Liver (tissue), 3 donors: ENCODE measurements around the gene ATOX1.

Experiments
- EGR1 ChIP-seq, 2 donors: IDR thresholded peaks; 2 replicates each; pipeline ENCODE4 v1.6.1; 2016 to 2018; ENCODE audit warnings: antibody characterized with exemption in 2 of 2, low read depth in 2 of 2
- FOXA1 ChIP-seq: IDR thresholded peaks from 2 replicates; pipeline ENCODE4 v1.6.1; 2016; ENCODE audit warnings: antibody characterized with exemption
- GABPA ChIP-seq, 2 donors: IDR thresholded peaks in 1 of 2; conservative IDR thresholded peaks in 1 of 2; 2 replicates each; pipeline ENCODE4 v1.6.1; 2016; ENCODE audit warnings: antibody characterized with exemption in 2 of 2, mild to moderate bottlenecking in 1 of 2, moderate library complexity in 1 of 2
- RAD21 ChIP-seq, 2 donors: IDR thresholded peaks; 2 replicates each; pipeline ENCODE4 v1.6.1; 2016; ENCODE audit warnings: antibody characterized with exemption in 2 of 2, mild to moderate bottlenecking in 2 of 2
- SP1 ChIP-seq: IDR thresholded peaks from 2 replicates; pipeline ENCODE4 v1.6.1; 2018; ENCODE audit warnings: antibody characterized with exemption, mild to moderate bottlenecking
- YY1 ChIP-seq: IDR thresholded peaks from 2 replicates; pipeline ENCODE4 v1.6.1; 2016; ENCODE audit warnings: antibody characterized with exemption, mild to moderate bottlenecking
- TF ChIP-seq, protein P1 (sequence below): IDR thresholded peaks from 2 replicates; pipeline ENCODE4 v1.6.1; 2016; ENCODE audit warnings: antibody characterized with exemption, mild to moderate bottlenecking
- TF ChIP-seq, protein P2 (sequence below): fragments of 150-350 bp; IDR thresholded peaks from 2 replicates; pipeline ENCODE4 v1.5.1; 2017; ENCODE audit warnings: improper control_type of control experiment, low read depth, low read length; ENCODE audit not compliant: missing input control
- TF ChIP-seq, protein P3 (sequence below): IDR thresholded peaks from 2 replicates; pipeline ENCODE4 v1.6.1; 2016; ENCODE audit warnings: antibody characterized with exemption
- TF ChIP-seq, protein P4 (sequence below): IDR thresholded peaks from 2 replicates; pipeline ENCODE4 v1.6.1; 2016; ENCODE audit warnings: antibody characterized with exemption
- TF ChIP-seq, protein P5 (sequence below): IDR thresholded peaks from 2 replicates; pipeline ENCODE4 v1.6.1; 2016; ENCODE audit warnings: antibody characterized with exemption
- donor health status: healthy.
- donor health status: healthy.

DNA sequence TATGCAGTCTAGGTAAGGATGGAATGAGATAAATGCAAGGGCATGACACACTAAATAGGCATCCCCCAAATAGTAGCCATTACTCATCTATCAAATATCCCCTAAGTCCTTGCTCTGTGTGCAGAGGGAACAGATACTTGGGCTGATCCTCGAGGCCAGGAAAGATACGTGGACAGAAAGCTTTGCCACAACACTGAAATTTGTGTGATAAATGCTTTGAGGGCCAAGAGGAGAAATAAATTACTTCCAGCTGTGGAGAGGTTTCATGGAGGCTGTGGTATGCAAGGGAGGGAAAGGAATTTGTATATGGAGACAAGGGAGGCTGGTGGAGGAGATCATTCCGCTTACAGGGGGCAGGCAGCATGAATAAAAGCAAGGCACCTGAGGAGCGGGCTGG, 18.5 kb downstream of the ATOX1 start:
- TF ChIP-seq, protein P1, sequence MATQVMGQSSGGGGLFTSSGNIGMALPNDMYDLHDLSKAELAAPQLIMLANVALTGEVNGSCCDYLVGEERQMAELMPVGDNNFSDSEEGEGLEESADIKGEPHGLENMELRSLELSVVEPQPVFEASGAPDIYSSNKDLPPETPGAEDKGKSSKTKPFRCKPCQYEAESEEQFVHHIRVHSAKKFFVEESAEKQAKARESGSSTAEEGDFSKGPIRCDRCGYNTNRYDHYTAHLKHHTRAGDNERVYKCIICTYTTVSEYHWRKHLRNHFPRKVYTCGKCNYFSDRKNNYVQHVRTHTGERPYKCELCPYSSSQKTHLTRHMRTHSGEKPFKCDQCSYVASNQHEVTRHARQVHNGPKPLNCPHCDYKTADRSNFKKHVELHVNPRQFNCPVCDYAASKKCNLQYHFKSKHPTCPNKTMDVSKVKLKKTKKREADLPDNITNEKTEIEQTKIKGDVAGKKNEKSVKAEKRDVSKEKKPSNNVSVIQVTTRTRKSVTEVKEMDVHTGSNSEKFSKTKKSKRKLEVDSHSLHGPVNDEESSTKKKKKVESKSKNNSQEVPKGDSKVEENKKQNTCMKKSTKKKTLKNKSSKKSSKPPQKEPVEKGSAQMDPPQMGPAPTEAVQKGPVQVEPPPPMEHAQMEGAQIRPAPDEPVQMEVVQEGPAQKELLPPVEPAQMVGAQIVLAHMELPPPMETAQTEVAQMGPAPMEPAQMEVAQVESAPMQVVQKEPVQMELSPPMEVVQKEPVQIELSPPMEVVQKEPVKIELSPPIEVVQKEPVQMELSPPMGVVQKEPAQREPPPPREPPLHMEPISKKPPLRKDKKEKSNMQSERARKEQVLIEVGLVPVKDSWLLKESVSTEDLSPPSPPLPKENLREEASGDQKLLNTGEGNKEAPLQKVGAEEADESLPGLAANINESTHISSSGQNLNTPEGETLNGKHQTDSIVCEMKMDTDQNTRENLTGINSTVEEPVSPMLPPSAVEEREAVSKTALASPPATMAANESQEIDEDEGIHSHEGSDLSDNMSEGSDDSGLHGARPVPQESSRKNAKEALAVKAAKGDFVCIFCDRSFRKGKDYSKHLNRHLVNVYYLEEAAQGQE, result no peak
- TF ChIP-seq, protein P2, sequence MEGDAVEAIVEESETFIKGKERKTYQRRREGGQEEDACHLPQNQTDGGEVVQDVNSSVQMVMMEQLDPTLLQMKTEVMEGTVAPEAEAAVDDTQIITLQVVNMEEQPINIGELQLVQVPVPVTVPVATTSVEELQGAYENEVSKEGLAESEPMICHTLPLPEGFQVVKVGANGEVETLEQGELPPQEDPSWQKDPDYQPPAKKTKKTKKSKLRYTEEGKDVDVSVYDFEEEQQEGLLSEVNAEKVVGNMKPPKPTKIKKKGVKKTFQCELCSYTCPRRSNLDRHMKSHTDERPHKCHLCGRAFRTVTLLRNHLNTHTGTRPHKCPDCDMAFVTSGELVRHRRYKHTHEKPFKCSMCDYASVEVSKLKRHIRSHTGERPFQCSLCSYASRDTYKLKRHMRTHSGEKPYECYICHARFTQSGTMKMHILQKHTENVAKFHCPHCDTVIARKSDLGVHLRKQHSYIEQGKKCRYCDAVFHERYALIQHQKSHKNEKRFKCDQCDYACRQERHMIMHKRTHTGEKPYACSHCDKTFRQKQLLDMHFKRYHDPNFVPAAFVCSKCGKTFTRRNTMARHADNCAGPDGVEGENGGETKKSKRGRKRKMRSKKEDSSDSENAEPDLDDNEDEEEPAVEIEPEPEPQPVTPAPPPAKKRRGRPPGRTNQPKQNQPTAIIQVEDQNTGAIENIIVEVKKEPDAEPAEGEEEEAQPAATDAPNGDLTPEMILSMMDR, result no peak
- no peak for TF ChIP-seq GABPA (IDR thresholded peaks at IDR 0.05 in 1 of 2, conservative IDR thresholded peaks at IDR 0.05 in 1 of 2)
- TF ChIP-seq, protein P3, sequence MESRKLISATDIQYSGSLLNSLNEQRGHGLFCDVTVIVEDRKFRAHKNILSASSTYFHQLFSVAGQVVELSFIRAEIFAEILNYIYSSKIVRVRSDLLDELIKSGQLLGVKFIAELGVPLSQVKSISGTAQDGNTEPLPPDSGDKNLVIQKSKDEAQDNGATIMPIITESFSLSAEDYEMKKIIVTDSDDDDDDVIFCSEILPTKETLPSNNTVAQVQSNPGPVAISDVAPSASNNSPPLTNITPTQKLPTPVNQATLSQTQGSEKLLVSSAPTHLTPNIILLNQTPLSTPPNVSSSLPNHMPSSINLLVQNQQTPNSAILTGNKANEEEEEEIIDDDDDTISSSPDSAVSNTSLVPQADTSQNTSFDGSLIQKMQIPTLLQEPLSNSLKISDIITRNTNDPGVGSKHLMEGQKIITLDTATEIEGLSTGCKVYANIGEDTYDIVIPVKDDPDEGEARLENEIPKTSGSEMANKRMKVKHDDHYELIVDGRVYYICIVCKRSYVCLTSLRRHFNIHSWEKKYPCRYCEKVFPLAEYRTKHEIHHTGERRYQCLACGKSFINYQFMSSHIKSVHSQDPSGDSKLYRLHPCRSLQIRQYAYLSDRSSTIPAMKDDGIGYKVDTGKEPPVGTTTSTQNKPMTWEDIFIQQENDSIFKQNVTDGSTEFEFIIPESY, result no peak
- no peak for TF ChIP-seq EGR1 (IDR thresholded peaks at IDR 0.05; ENCODE audit: low read depth in 2 of 2)
- TF ChIP-seq, protein P4, sequence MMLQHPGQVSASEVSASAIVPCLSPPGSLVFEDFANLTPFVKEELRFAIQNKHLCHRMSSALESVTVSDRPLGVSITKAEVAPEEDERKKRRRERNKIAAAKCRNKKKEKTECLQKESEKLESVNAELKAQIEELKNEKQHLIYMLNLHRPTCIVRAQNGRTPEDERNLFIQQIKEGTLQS, result no peak
- no peak for TF ChIP-seq YY1
- TF ChIP-seq, protein P5, sequence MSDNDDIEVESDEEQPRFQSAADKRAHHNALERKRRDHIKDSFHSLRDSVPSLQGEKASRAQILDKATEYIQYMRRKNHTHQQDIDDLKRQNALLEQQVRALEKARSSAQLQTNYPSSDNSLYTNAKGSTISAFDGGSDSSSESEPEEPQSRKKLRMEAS, result no peak
- TF ChIP-seq RAD21 (IDR thresholded peaks at IDR 0.05), result no peak
- no peak for TF ChIP-seq SP1
- no peak for TF ChIP-seq FOXA1
